K562 (cell line): ENCODE measurements around the gene CCDC85B. TPM values are rescaled to one million over a fixed set of nuclear protein-coding genes. Genes with fewer than 3 reads are reported as not detected.

Experiments
- FOS ChIP-seq: IDR thresholded peaks from 3 replicates; pipeline ENCODE4 v1.6.1; 2011; ENCODE audit not compliant: insufficient read length; ENCODE audit errors: extremely low read depth
- GTF2F1 ChIP-seq: IDR thresholded peaks from 2 replicates; pipeline ENCODE4 v1.6.1; 2011; ENCODE audit warnings: low read depth, low read length, improper control_type of control experiment
- KAT2B ChIP-seq: IDR thresholded peaks from one replicate; pipeline ENCODE4 v1.6.1; 2012; ENCODE audit warnings: low read depth, mild to moderate bottlenecking, control low read depth, inconsistent platforms, low read length, moderate library complexity
- NUFIP1 ChIP-seq: fragments of 450-650 bp; IDR thresholded peaks from 2 replicates; pipeline ENCODE4 v1.6.1; 2018; ENCODE audit not compliant: partially characterized antibody
- PHB ChIP-seq: fragments of 250-450 bp; sonication (Bioruptor Pico); IDR thresholded peaks from 2 replicates; pipeline ENCODE4 v1.5.0; 2021
- SRSF1 ChIP-seq: fragments of 200-400 bp; formaldehyde crosslinking; IDR thresholded peaks from 2 replicates; pipeline ENCODE4 v1.6.1; 2017; ENCODE audit warnings: mild to moderate bottlenecking, low read depth, low read length, moderate library complexity
- TOE1 ChIP-seq, 2 experiments: fragments of 450-650 bp in 1 of 2; sonication (generic) in 1 of 2; formaldehyde crosslinking in 1 of 2; IDR thresholded peaks; 2 replicates each; pipeline versions ENCODE4 v1.7.1 to v1.8.0; 2016 to 2022; ENCODE audit warnings: borderline replicate concordance in 2 of 2, mild to moderate bottlenecking in 2 of 2, antibody characterized with exemption in 1 of 2, inconsistent platforms in 1 of 2, low read depth in 1 of 2, missing genetic modification reagents in 1 of 2, moderate library complexity in 1 of 2
- polyA plus RNA-seq, 8 experiments: library from polyadenylated mRNA; depleted of rRNA in 4 of 8; stranded (reverse) in 5 of 8; unstranded in 3 of 8; fragments of >200 nt; fragmentation: Nextera tagmentation in 2 of 8; fragmentation: Illumina TruSeq in 1 of 8; extraction: Ambion mirVana in 2 of 8; extraction: Trizol in 1 of 8; gene quantifications; 2 replicates each; pipeline versions ENCODE4 v1.2.1 to v1.2.3, GENCODE V29; 2011 to 2014; ENCODE audit warnings: inconsistent platforms in 1 of 8, missing spikeins in 1 of 8
- total RNA-seq, 7 experiments: library from RNA; depleted of rRNA in 6 of 7; stranded (reverse); fragments of >200 nt in 6 of 7; fragmentation: Illumina TruSeq in 2 of 7; extraction: Trizol in 2 of 7; gene quantifications; 2 replicates each; pipeline versions ENCODE4 v1.2.1 to v1.2.3, GENCODE V29; 2011 to 2021; ENCODE audit warnings: low replicate concordance in 1 of 7
- TF ChIP-seq, protein P1 (sequence below): fragments of 450-650 bp; formaldehyde crosslinking; IDR thresholded peaks from 2 replicates; pipeline ENCODE4 v1.4.0; 2020; ENCODE audit warnings: mild to moderate bottlenecking, moderate library complexity
- TF ChIP-seq, protein P2 (sequence below), 2 experiments: fragments of 450-650 bp; IDR thresholded peaks; 2 replicates each; pipeline ENCODE4 v1.6.1; 2016; ENCODE audit warnings: mild to moderate bottlenecking in 2 of 2, borderline replicate concordance in 1 of 2, low read depth in 1 of 2, moderate library complexity in 1 of 2
- TF ChIP-seq, protein P3 (sequence below): fragments of 450-650 bp; IDR thresholded peaks from 2 replicates; pipeline ENCODE4 v1.6.1; 2016; ENCODE audit warnings: mild to moderate bottlenecking
- TF ChIP-seq, protein P4 (sequence below): fragments of 250-450 bp; sonication (Bioruptor Pico); IDR thresholded peaks from 2 replicates; pipeline ENCODE4 v1.8.0; 2021; ENCODE audit warnings: moderate library complexity, mild to moderate bottlenecking, inconsistent platforms

The CCDC85B gene
- total and polyA plus RNA-seq, 9 of the 15 experiments (the other 6 are each of a cell fraction or from before 2014, with no cell fraction given) = 0.14 to 138 (median 6.2) TPM

DNA sequence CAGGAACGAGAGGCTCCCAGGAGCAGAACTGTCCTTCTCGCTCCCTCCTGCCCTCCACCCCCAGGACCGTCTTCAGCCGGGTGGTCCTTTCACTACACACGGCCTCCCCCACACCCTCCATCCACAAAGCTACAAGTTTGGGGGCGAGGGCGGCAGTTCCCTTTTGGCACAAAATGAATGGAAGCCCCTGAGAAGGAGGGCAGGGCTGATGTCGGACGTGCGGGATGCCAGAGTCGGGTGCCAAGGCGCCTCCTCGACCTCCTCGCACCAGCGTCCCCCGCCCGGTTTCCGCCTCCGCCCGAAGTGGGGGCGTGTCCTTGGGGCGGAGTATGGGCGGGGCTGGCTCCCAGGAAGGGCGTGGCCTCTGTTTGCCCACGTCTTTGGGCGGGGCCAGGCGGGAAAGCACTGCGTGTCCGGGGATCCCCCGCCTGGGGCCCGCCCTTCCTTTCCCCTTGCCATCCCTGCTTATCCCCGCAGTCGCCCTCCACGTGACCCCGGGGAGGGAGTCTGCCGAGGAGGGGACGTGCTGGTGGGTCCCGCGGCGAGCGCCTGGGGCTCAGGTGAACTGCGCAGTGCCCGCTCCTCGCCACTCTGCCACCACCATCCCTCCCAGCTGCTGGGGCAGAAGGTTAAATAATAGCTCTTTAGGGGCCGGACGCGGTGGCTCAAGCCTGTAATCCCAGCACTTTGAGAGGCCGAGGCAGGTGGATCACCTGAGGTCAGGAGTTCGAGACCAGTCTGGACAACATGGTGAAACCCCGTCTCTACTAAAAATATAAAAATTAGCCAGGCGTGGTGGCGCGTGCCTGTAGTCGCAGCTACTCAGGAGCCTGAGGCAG, 16.9 kb upstream of the CCDC85B start (continued):
- TF ChIP-seq, protein P1, sequence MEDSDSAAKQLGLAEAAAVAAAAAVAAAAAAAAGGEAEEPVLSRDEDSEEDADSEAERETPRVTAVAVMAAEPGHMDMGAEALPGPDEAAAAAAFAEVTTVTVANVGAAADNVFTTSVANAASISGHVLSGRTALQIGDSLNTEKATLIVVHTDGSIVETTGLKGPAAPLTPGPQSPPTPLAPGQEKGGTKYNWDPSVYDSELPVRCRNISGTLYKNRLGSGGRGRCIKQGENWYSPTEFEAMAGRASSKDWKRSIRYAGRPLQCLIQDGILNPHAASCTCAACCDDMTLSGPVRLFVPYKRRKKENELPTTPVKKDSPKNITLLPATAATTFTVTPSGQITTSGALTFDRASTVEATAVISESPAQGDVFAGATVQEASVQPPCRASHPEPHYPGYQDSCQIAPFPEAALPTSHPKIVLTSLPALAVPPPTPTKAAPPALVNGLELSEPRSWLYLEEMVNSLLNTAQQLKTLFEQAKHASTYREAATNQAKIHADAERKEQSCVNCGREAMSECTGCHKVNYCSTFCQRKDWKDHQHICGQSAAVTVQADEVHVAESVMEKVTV (CRISPR knock-in tag) = no peak
- TF ChIP-seq, protein P2, sequence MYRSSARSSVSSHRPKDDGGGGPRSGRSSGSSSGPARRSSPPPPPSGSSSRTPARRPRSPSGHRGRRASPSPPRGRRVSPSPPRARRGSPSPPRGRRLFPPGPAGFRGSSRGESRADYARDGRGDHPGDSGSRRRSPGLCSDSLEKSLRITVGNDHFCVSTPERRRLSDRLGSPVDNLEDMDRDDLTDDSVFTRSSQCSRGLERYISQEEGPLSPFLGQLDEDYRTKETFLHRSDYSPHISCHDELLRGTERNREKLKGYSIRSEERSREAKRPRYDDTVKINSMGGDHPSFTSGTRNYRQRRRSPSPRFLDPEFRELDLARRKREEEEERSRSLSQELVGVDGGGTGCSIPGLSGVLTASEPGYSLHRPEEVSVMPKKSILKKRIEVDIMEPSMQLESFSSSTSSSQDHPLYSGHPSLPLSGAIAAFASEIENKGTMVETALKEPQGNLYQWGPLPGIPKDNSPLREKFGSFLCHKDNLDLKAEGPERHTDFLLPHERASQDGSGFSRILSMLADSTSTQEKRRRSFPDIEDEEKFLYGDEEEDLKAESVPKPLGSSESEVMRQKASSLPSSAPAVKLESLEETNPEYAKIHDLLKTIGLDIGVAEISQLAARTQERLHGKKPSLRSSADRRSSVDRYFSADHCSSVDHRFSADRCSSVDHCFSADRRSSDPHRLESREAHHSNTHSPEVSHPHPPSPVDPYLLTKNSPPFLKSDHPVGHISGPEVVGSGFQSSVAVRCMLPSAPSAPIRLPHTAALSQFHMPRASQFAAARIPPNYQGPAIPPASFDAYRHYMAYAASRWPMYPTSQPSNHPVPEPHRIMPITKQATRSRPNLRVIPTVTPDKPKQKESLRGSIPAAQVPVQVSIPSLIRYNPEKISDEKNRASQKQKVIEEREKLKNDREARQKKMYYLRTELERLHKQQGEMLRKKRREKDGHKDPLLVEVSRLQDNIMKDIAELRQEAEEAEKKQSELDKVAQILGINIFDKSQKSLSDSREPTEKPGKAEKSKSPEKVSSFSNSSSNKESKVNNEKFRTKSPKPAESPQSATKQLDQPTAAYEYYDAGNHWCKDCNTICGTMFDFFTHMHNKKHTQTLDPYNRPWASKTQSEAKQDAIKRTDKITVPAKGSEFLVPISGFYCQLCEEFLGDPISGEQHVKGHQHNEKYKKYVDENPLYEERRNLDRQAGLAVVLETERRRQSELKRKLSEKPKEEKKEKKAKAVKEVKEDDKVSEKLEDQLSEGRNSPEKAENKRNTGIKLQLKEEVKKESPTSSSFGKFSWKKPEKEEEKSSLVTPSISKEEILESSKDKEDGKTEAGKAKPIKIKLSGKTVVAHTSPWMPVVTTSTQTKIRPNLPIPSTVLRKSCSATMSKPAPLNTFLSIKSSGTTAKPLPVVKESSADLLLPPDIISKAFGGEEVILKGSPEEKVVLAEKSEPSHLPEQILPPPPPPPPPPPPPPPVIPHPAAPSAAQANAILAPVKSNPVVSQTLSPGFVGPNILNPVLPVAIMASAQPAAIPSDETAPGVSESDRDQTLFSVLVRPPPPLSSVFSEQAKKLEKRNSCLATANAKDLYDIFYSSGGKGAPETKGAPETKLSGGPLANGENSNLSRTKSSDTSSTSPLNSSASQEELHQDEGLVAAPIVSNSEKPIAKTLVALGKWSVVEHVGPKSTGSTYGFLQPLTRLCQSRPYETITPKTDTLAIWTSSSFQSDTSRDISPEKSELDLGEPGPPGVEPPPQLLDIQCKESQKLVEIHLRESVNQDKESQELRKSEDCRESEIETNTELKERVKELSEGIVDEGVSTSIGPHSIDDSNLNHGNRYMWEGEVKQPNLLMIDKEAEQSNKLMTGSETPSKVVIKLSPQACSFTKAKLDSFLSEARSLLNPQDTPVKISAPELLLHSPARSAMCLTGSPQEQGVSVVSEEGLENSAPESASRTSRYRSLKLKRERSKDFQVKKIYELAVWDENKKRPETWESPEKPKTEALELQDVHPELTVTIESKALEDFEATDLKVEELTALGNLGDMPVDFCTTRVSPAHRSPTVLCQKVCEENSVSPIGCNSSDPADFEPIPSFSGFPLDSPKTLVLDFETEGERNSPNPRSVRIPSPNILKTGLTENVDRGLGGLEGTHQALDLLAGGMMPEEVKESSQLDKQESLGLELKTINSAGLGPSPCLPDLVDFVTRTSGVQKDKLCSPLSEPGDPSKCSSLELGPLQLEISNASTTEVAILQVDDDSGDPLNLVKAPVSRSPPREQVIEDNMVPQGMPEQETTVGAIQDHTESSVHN (IDR thresholded peaks at IDR 0.05; ENCODE audit: borderline replicate concordance in 1 of 2, low read depth in 1 of 2) = no peak
- TF ChIP-seq PHB (CRISPR knock-in tag) (no peak), NUFIP1 (no peak), TOE1 (IDR thresholded peaks at IDR 0.05; ENCODE audit: borderline replicate concordance) (peak; percentile 66), TOE1 (CRISPR knock-in tag; IDR thresholded peaks at IDR 0.05; ENCODE audit: borderline replicate concordance, low read depth) (no peak), KAT2B (no peak), GTF2F1 (no peak), SRSF1 (no peak), FOS (no peak)
- TF ChIP-seq, protein P3, sequence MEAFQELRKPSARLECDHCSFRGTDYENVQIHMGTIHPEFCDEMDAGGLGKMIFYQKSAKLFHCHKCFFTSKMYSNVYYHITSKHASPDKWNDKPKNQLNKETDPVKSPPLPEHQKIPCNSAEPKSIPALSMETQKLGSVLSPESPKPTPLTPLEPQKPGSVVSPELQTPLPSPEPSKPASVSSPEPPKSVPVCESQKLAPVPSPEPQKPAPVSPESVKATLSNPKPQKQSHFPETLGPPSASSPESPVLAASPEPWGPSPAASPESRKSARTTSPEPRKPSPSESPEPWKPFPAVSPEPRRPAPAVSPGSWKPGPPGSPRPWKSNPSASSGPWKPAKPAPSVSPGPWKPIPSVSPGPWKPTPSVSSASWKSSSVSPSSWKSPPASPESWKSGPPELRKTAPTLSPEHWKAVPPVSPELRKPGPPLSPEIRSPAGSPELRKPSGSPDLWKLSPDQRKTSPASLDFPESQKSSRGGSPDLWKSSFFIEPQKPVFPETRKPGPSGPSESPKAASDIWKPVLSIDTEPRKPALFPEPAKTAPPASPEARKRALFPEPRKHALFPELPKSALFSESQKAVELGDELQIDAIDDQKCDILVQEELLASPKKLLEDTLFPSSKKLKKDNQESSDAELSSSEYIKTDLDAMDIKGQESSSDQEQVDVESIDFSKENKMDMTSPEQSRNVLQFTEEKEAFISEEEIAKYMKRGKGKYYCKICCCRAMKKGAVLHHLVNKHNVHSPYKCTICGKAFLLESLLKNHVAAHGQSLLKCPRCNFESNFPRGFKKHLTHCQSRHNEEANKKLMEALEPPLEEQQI = no peak
- TF ChIP-seq, protein P4, sequence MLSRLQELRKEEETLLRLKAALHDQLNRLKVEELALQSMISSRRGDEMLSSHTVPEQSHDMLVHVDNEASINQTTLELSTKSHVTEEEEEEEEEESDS (CRISPR knock-in tag) = no peak
